Lower leg skin (tissue), 4 donors: Measurements from ENCODE around the gene LNX1. TPM values are rescaled to one million over a fixed set of nuclear protein-coding genes. Genes with fewer than 3 reads are reported as not detected.

Source experiments
- DNase-seq, 2 donors: peaks; one replicate each; pipeline ENCODE4 v3.0.0-alpha.2; 2019; ENCODE audit warnings: low spot score in 2 of 2
- H3K4me3 ChIP-seq: fragments of 200-600 bp; sonication (generic); 2 replicates; pipeline ENCODE4 v1.5.1; 2017; ENCODE audit warnings: mild to moderate bottlenecking, low read depth; ENCODE audit not compliant: poor library complexity, severe bottlenecking
- CTCF ChIP-seq, 3 donors: fragments of 450-650 bp; IDR thresholded peaks; one replicate each; pipeline ENCODE4 v1.5.1; 2016; ENCODE audit warnings: antibody characterized with exemption in 3 of 3, mild to moderate bottlenecking in 3 of 3, moderate library complexity in 2 of 3
- POLR2A ChIP-seq, 2 donors: fragments of 450-650 bp; IDR thresholded peaks; one replicate each; pipeline ENCODE4 v1.6.1; 2016 to 2017; ENCODE audit warnings: antibody characterized with exemption in 2 of 2, mild to moderate bottlenecking in 1 of 2, moderate library complexity in 1 of 2
- WGBS, 2 donors: methylation state at CpG; one replicate each; pipeline ENCODE4 v1.1.5; 2018; 5-methylcytosine and 5-hydroxymethylcytosine counted together
- intact Hi-C: fragments of 100-400 bp; cut with DNase I; formaldehyde crosslinking; loops from one replicate; pipeline ENCODE4 v1.15.0; 2023; ENCODE audit warnings: low total_unique reads
- total RNA-seq, 4 donors: library from RNA; depleted of rRNA; stranded (reverse); fragments of >200 nt; gene quantifications; one replicate each; pipeline ENCODE4 v1.1.0, GENCODE V29; 2016

Gene LNX1
- total RNA-seq, 4 donors from 2014 or later = 37.0 to 79.9 (median 49.5) TPM

- WGBS, 2 donors = 61 to 66% methylated on average over 12 of the region's 12 CpGs
- TF ChIP-seq CTCF (IDR thresholded peaks at IDR 0.05) (no peak), POLR2A (IDR thresholded peaks at IDR 0.05) (no peak)
- no peak overlapping the region for H3K4me3 ChIP-seq
- intact Hi-C loops = no loop called here
- DNase-seq = no peak
Observed at GRCh38 chr4:53558065-53558801, 33.1 kb downstream of the LNX1 start.

- intact Hi-C loops = no loop called here
- no peak overlapping the region for H3K4me3 ChIP-seq
- 57 to 78% methylated on average over 5 of the region's 5 CpGs for WGBS, 2 donors
- TF ChIP-seq POLR2A (IDR thresholded peaks at IDR 0.05) = no peak
- no peak for TF ChIP-seq CTCF (IDR thresholded peaks at IDR 0.05)
- no peak for DNase-seq
Observed at GRCh38 chr4:53557669-53558064, 33.6 kb downstream of the LNX1 start.

DNA sequence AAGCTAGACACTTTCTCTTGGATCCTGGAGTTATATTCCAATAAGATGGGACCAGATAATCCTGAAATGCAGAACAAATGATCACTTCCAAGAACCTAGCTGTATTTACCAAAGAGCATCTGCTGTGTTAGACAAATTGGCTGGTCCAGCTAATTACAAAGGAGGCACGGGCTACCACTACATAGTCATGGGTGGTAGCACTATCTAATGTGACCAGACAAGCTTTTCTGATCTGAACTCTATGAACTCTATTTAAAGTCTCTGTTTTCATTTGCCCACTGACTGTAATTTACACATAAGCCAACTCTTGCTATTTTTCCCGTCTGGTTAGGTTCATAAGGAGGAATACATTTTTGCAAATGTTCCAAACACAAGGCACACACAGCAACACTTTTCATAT, 34.6 kb downstream of the LNX1 start:
- intact Hi-C loops = no loop called here
- no peak for DNase-seq
- WGBS, 2 donors = 69 to 73% methylated on average over 2 of the region's 2 CpGs
- no peak overlapping the region for H3K4me3 ChIP-seq
- TF ChIP-seq POLR2A (IDR thresholded peaks at IDR 0.05) = no peak
- no peak for TF ChIP-seq CTCF (IDR thresholded peaks at IDR 0.05)

DNA sequence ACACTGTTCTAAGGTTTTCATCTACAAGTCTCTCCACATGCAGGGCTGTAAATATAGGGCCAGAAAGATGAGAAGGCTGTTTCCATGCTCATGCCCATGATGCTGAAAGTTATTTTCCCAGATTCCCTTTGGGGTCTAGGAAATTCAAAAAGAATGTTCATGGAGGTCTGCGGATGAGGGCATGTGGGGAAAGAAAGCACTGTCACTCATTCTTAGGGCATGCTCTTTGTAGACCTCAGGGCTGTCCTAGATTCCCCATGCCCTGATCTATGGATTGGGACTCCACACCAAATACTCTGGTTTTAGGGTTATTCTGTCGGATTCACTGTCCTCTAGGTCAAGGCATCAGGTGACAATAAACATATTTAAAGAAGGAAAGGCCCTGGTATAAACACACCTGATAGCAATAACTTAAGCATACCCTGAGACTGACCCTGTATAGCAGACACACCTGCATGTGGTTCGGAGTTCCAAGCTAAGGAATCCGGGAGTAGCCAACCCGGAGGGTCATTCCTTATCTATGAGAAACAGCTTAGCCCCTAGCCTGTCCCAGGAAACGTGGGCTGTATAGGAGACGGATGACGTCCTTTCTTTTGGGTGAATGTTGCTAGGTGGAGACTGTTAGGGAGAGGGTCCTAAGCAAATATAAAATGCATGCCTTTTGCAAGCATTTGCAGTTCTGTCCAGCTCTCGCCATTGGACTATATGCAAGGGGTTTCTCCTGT, 37.6 kb downstream of the LNX1 start:
- 93 to 95% methylated on average over 9 of the region's 9 CpGs for WGBS, 2 donors
- intact Hi-C loops = loop anchor here (5.0 kb wide), 1 partner anchor 1194 kb away; no protein-coding TSS in a partner anchor
- no peak for DNase-seq
- TF ChIP-seq POLR2A (IDR thresholded peaks at IDR 0.05) = no peak
- no peak for TF ChIP-seq CTCF (IDR thresholded peaks at IDR 0.05)
- no peak overlapping the region for H3K4me3 ChIP-seq

DNA sequence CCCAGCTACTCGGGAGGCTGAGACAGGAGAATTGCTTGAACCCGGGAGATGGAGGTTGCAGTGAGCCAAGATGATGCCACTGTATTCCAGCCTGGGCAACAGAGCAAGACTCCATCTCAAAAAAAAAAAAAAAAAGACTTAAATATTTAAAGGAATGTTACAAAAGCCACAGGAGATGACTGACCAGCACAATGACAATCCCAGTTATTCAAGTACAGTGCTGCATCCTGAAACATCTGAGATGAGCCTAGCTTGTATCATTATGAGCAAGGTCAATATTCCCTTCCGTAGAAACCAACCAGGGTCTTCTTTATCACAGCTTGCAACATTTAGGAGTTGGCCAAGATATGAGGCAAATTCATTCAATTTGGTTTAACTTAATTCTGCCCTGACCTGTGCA, 38.6 kb downstream of the LNX1 start:
- WGBS, 2 donors = 94 to 96% methylated on average over 3 of the region's 3 CpGs
- no peak for DNase-seq
- no peak overlapping the region for H3K4me3 ChIP-seq
- TF ChIP-seq POLR2A (IDR thresholded peaks at IDR 0.05) = no peak
- no peak for TF ChIP-seq CTCF (IDR thresholded peaks at IDR 0.05)
- intact Hi-C loops = loop anchor here (5.0 kb wide), 1 partner anchor 1195 kb away; no protein-coding TSS in a partner anchor
